Measurements from ENCODE around the gene TNRC6C. TPM values are rescaled to one million over a fixed set of nuclear protein-coding genes. Genes with fewer than 3 reads are reported as not detected.

Gene TNRC6C
- total RNA-seq, 1 donor from 2014 or later: 28.7 TPM

DNA sequence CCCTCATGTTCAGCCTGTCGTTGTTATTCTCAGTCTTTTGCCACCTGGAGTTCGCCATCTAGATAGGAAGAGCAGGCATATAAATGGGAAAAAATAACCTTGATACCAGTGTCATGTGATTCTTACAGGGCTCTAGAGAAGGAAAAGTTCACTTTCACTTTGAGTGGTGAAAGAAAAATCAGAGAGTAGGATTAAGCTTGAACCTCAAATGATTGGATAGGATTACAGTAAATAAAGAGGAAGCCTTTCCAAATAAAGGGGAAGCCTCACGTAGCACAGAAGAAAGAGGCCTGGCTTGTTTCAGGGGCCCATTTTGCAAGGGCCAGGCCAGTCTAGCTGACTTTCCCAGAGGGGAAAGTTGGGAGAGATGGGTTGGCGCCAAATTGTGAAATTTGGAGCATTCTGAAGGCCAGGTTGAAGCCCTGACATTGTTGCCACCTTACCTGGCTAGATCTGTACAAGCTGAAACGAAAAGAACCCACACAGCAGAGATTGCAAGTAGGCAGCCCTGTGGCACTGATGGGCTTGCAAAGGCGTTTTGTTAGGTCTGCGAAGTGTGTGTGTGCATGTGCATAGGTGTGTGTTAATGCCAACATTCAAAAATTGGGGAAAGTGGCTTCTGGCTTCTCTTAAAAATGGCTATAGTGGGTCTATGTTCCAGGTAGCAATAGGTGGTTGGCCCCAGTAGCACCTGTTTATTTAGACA lies 131.2 kb downstream of the TNRC6C start:
- Mint-ChIP-seq H3K4me1 (ENCODE audit: unreplicated experiment) (no peaks in the 10 kb centered on the region), H3K9me3 (ENCODE audit: unreplicated experiment) (no peaks in the 10 kb centered on the region), H3K27me3 (ENCODE audit: unreplicated experiment) (no peaks in the 10 kb centered on the region), H3K36me3 (ENCODE audit: unreplicated experiment) (peaks cover 59% of the 10 kb centered on the region), H3K4me3 (ENCODE audit: unreplicated experiment) (no peak overlapping the region), H3K27ac (ENCODE audit: unreplicated experiment) (no peak overlapping the region)
- DNase-seq (ENCODE audit: extremely low spot score, unreplicated experiment): no peak
- TF ChIP-seq, protein P1, sequence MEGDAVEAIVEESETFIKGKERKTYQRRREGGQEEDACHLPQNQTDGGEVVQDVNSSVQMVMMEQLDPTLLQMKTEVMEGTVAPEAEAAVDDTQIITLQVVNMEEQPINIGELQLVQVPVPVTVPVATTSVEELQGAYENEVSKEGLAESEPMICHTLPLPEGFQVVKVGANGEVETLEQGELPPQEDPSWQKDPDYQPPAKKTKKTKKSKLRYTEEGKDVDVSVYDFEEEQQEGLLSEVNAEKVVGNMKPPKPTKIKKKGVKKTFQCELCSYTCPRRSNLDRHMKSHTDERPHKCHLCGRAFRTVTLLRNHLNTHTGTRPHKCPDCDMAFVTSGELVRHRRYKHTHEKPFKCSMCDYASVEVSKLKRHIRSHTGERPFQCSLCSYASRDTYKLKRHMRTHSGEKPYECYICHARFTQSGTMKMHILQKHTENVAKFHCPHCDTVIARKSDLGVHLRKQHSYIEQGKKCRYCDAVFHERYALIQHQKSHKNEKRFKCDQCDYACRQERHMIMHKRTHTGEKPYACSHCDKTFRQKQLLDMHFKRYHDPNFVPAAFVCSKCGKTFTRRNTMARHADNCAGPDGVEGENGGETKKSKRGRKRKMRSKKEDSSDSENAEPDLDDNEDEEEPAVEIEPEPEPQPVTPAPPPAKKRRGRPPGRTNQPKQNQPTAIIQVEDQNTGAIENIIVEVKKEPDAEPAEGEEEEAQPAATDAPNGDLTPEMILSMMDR (IDR thresholded peaks at IDR 0.05): no peak

DNA sequence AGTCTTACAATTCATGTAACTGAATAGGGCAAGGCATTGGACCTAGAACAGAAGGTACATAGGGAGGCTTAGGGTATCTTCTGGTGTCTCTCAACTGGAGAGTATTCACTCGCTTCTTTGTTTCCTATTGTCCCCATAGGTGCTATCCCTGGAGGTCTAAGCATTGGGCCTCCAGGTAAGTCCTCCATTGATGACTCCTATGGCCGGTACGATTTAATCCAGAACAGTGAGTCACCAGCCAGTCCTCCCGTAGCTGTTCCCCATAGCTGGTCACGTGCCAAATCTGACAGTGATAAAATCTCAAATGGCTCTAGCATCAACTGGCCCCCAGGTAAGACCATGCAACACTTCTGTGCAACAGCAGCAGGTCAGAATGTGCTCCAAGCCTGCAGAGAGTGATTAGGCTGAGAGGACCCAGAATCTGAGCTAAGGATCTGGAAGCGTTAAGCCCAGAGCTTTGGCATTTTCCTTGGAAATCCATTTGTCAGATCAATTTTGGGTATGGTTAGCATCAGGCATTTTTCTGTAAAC lies 134.4 kb downstream of the TNRC6C start:
- H3K36me3 Mint-ChIP-seq (ENCODE audit: unreplicated experiment): peaks cover 62% of the 10 kb centered on the region
- TF ChIP-seq, protein P1 (IDR thresholded peaks at IDR 0.05): no peak

DNA sequence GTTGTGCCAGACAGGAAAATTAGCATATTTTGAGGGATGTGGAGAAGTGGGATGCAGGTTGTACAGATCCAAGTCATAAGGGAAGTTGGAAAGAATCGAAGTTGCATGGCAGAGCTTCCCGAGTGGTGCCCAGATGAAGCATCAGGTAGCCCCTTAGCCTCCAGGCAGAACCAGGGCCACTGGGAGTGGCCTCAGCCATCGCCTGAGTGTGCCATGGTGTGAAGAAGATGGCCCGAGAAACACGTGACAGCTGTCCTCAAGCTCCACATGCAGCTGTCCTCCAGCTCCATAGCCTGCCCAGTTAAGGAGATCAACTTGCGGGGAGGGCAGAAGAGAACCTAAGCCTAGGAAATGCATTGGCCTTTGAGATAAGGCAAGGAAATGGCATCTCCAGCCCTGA lies 136.5 kb downstream of the TNRC6C start:
- no peaks in the 10 kb centered on the region for H3K4me1 Mint-ChIP-seq (ENCODE audit: unreplicated experiment)
- DNase-seq (ENCODE audit: extremely low spot score, unreplicated experiment): no peak
- TF ChIP-seq, protein P1 (IDR thresholded peaks at IDR 0.05): no peak
- no peak overlapping the region for H3K4me3 Mint-ChIP-seq (ENCODE audit: unreplicated experiment)
- no peak overlapping the region for H3K27ac Mint-ChIP-seq (ENCODE audit: unreplicated experiment)
- peaks cover 72% of the 10 kb centered on the region for H3K36me3 Mint-ChIP-seq (ENCODE audit: unreplicated experiment)
- no peaks in the 10 kb centered on the region for H3K27me3 Mint-ChIP-seq (ENCODE audit: unreplicated experiment)
- no peaks in the 10 kb centered on the region for H3K9me3 Mint-ChIP-seq (ENCODE audit: unreplicated experiment)

More for the DNA sequence above, 134.4 kb downstream of the TNRC6C start:
- no peak overlapping the region for H3K27ac Mint-ChIP-seq (ENCODE audit: unreplicated experiment)
- H3K9me3 Mint-ChIP-seq (ENCODE audit: unreplicated experiment): no peaks in the 10 kb centered on the region
- no peak overlapping the region for H3K4me3 Mint-ChIP-seq (ENCODE audit: unreplicated experiment)
- no peaks in the 10 kb centered on the region for H3K4me1 Mint-ChIP-seq (ENCODE audit: unreplicated experiment)
- DNase-seq (ENCODE audit: extremely low spot score, unreplicated experiment): no peak
- H3K27me3 Mint-ChIP-seq (ENCODE audit: unreplicated experiment): no peaks in the 10 kb centered on the region

DNA sequence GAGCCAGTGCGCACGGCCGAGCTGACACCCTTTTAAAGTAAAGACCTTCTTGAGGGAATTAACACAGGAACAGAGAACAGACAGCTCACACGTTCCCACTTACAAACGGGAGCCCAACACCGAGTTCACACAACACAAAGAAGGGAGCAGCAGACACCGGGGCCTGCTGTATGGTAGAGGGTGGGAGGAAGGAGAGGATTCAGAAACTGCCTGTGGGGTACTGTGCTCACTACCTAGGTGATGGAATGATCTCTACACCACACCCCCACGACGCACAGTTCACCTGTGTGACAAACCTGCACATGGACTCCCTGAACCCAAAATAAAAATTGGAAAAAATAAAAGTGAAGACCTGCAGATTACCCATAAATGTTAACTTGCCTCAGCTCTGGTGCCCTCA lies 137.6 kb downstream of the TNRC6C start:
- Mint-ChIP-seq H3K27me3 (ENCODE audit: unreplicated experiment) (no peaks in the 10 kb centered on the region), H3K36me3 (ENCODE audit: unreplicated experiment) (peaks cover 73% of the 10 kb centered on the region), H3K4me1 (ENCODE audit: unreplicated experiment) (no peaks in the 10 kb centered on the region), H3K27ac (ENCODE audit: unreplicated experiment) (no peak overlapping the region), H3K9me3 (ENCODE audit: unreplicated experiment) (peaks cover 2% of the 10 kb centered on the region), H3K4me3 (ENCODE audit: unreplicated experiment) (no peak overlapping the region)
- TF ChIP-seq, protein P1 (IDR thresholded peaks at IDR 0.05): no peak
- no peak for DNase-seq (ENCODE audit: extremely low spot score, unreplicated experiment)

DNA sequence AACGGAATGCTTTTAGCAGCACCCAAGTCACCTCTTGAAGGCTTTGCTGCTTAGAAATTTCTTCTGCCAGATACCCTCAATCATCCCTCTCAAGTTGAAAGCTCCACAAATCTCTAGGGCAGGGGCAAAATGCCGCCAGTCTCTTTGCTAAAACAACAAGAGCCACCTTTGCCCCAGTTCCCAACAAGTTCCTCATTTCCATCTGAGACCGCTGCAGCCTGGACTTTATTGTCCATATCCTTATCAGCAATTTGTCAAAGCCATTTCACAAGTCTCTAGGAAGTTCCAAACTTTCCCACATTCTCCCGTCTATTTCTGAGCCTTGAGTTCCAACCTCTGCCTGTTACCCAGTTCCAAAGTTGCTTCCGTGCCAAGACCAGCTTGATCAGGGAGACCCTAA lies 142.6 kb downstream of the TNRC6C start:
- no peak overlapping the region for H3K4me3 Mint-ChIP-seq (ENCODE audit: unreplicated experiment)
- no peak for DNase-seq (ENCODE audit: extremely low spot score, unreplicated experiment)
- H3K4me1 Mint-ChIP-seq (ENCODE audit: unreplicated experiment): no peaks in the 10 kb centered on the region
- peaks cover 52% of the 10 kb centered on the region for H3K36me3 Mint-ChIP-seq (ENCODE audit: unreplicated experiment)
- H3K9me3 Mint-ChIP-seq (ENCODE audit: unreplicated experiment): peaks cover 5% of the 10 kb centered on the region
- TF ChIP-seq, protein P1 (IDR thresholded peaks at IDR 0.05): no peak
- no peak overlapping the region for H3K27ac Mint-ChIP-seq (ENCODE audit: unreplicated experiment)
- H3K27me3 Mint-ChIP-seq (ENCODE audit: unreplicated experiment): no peaks in the 10 kb centered on the region
